Pancreas (tissue), 10 donors: ENCODE results near the gene PDK2. TPM values are rescaled to one million over a fixed set of nuclear protein-coding genes. Genes with fewer than 3 reads are reported as not detected.

Source experiments
- ATAC-seq, 4 donors: fragments of 200-7000 bp; cut with Tn5 transposase; one replicate each; pipeline versions ENCODE4 v1.8.0 to v1.9.1; 2020; ENCODE audit warnings: mild to moderate bottlenecking in 4 of 4, moderate library complexity in 4 of 4
- DNase-seq, 6 donors: peaks; one replicate each; pipeline ENCODE4 v3.0.0-alpha.2; 2020
- FAIRE-seq: peaks from 2 replicates; lab custom pipeline; 2012; peaks lifted over from hg19 to GRCh38; lab: Jason Lieb, UNC
- H3K27ac ChIP-seq, 4 donors: fragments of 200-600 bp; sonication (generic); 1 replicate in 3 of 4; 2 replicates in 1 of 4; pipeline versions ENCODE4 v1.5.0 to v1.8.0; 2020
- H3K27me3 ChIP-seq, 4 donors: fragments of 200-600 bp; one replicate each; pipeline ENCODE4 v1.8.0; 2021
- H3K36me3 ChIP-seq, 3 donors: fragments of 200-600 bp; sonication (generic) in 1 of 3; one replicate each; pipeline versions ENCODE4 v1.5.0 to v1.8.0; 2020 to 2021
- H3K4me1 ChIP-seq, 3 donors: fragments of 200-600 bp; one replicate each; pipeline ENCODE4 v1.8.0; 2021
- H3K4me3 ChIP-seq, 4 donors: fragments of 200-600 bp; sonication (generic) in 2 of 4; one replicate each; pipeline versions ENCODE4 v1.5.0 to v1.8.0; 2020 to 2021
- H3K9me3 ChIP-seq, 4 donors: fragments of 200-600 bp; one replicate each; pipeline ENCODE4 v1.8.0; 2021
- CTCF ChIP-seq, 4 donors: fragments of 200-600 bp; sonication (generic) in 3 of 4; IDR thresholded peaks; one replicate each; pipeline versions ENCODE4 v1.5.0 to v1.8.0; 2021; ENCODE audit warnings: antibody characterized with exemption in 4 of 4
- WGBS, 2 donors: extraction: QIAGEN DNeasy Blood & Tissue Kit; methylation state at CpG; one replicate each; pipeline ENCODE4 v1.1.7; 2013; 5-methylcytosine and 5-hydroxymethylcytosine counted together
- intact Hi-C, 3 donors: fragments of 100-400 bp; cut with DNase I; formaldehyde crosslinking; loops; one replicate each; pipeline versions ENCODE4 v1.11.1 to v1.14.2; 2022
- polyA plus RNA-seq, 2 donors: library from polyadenylated mRNA; stranded (reverse); fragments of 200-250 nt; gene quantifications; one replicate each; pipeline ENCODE4 v1.2.3, GENCODE V29; 2013
- total RNA-seq, 6 donors: library from RNA; stranded (reverse); fragmentation: NEBNext Ultra II Directional in 4 of 6; extraction: Animal tissue kit (Norgen Biotek cat#: 25700) in 4 of 6; gene quantifications; one replicate each; pipeline versions ENCODE4 v1.2.1 to v1.2.4, GENCODE V29; 2021 to 2023
- donor health status: healthy with polysubstance abuse.
- donor health status: DM: no; HTN: no; CAD: no; lungs with moderate emphysema.
- donor health status: DM: no; HTN: no; CAD: no.
- donor health status: control.
- donor health status: control.
- donor health status: Bipolar disorder and iron deficiency.
- donor health status: DM: yes; HTN: yes; CAD: no.
- donor health status: DM: no; HTN: no; CAD: no.
- donor health status: DM: no; HTN: no; CAD: no.
- donor health status: DM: yes; HTN: yes; CAD: no.

Gene PDK2
- total and polyA plus RNA-seq, 8 donors, result 15.3 to 50.0 (median 29.1) TPM

GRCh38 chr17:50087246-50087911 is 7.8 kb upstream of the PDK2 start:
- Histone ChIP-seq H3K27me3 (no peaks in the 10 kb centered on the region), H3K27ac (no peak overlapping the region), H3K4me3 (no peak overlapping the region), H3K4me1 (no peaks in the 10 kb centered on the region), H3K36me3 (peaks cover 0 to 8% (median 0%) of the 10 kb centered on the region in 3 donors), H3K9me3 (no peaks in the 10 kb centered on the region)
- intact Hi-C loops, result loop anchor here in 1 of 3 donors (5.0 kb wide), 1 partner anchor 60 kb away; no protein-coding TSS in a partner anchor
- 40 to 42% methylated on average over 10 of the region's 10 CpGs for WGBS, 2 donors
- peak; percentile 90 to 98 (median 93) for TF ChIP-seq CTCF (IDR thresholded peaks at IDR 0.05)
- FAIRE-seq (no peak), DNase-seq (peak in 5 of 6 donors; percentile 55 to 88 (median 81)), ATAC-seq (peak; percentile 69 to 93 (median 86))

DNA sequence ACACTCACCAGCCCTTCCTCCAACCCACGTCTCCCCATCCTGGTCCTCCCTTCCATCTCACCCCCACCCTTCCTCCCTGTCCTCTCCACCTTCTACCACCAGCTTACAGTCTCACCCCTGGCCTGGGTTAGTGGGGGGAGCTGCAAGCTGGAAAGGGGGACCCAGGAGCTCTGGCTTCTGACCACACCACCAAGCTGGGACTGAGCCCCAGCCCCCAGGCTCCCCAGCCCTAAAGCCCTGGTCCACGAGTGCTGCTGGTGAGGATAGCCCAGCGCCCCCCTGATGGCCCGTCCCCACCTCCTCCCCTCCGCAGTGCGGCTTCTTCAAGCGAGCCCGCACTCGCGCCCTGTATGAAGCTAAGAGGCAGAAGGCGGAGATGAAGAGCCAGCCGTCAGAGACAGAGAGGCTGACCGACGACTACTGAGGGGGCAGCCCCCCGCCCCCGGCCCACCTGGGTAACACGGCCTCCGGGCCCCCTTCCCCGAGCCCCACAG is 7.2 kb upstream of the PDK2 start:
- no peak overlapping the region for H3K4me3 ChIP-seq
- ATAC-seq, result peak in 2 of 4 donors; percentile 7 to 13
- no peak for FAIRE-seq

GRCh38 chr17:50088952-50089825 is 6.0 kb upstream of the PDK2 start:
- ATAC-seq (no peak), DNase-seq (no peak), FAIRE-seq (no peak)
- H3K9me3 ChIP-seq, result no peaks in the 10 kb centered on the region
- H3K27ac ChIP-seq, result no peak overlapping the region
- TF ChIP-seq CTCF (IDR thresholded peaks at IDR 0.05), result no peak
- no peak overlapping the region for H3K4me3 ChIP-seq
- intact Hi-C loops, result loop anchor here in 2 of 3 donors (2.0 to 5.0 kb wide), 2 partner anchors 62 kb away; no protein-coding TSS in a partner anchor
- H3K27me3 ChIP-seq, result no peaks in the 10 kb centered on the region
- WGBS, 2 donors, result 84 to 89% methylated on average over 25 of the region's 25 CpGs
- peaks cover 0 to 3% (median 0%) of the 10 kb centered on the region in 3 donors for H3K4me1 ChIP-seq
- H3K36me3 ChIP-seq, result peaks cover 0 to 3% (median 0%) of the 10 kb centered on the region in 3 donors

More for the DNA sequence above, 7.2 kb upstream of the PDK2 start:
- WGBS, 2 donors, result 82 to 89% methylated on average over 19 of the region's 19 CpGs
- Histone ChIP-seq H3K27ac (no peak overlapping the region), H3K9me3 (no peaks in the 10 kb centered on the region), H3K36me3 (peaks cover 0 to 4% (median 0%) of the 10 kb centered on the region in 3 donors), H3K4me1 (no peaks in the 10 kb centered on the region), H3K27me3 (no peaks in the 10 kb centered on the region)
- TF ChIP-seq CTCF (IDR thresholded peaks at IDR 0.05), result no peak
- intact Hi-C loops, result loop anchor here in 2 of 3 donors (2.0 to 5.0 kb wide), 2 partner anchors 61 kb away; no protein-coding TSS in a partner anchor
- no peak for DNase-seq

DNA sequence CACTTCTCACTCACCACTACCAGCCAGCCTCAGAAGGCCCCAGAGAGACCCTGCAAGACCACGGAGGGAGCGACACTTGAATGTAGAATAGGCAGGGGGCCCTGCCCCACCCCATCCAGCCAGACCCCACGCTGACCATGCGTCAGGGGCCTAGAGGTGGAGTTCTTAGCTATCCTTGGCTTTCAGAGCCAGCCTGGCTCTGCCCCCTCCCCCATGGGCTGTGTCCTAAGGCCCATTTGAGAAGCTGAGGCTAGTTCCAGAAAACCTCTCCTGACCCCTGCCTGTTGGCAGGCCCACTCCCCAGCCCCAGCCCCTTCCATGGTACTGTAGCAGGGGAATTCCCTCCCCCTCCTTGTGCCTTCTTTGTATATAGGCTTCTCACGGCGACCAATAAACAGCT is 5.1 kb upstream of the PDK2 start:
- no peak for FAIRE-seq
- WGBS, 2 donors, result 79 to 85% methylated on average over 6 of the region's 6 CpGs
- Histone ChIP-seq H3K27me3 (no peaks in the 10 kb centered on the region), H3K27ac (no peak overlapping the region), H3K4me1 (peaks cover 0 to 3% (median 0%) of the 10 kb centered on the region in 3 donors), H3K4me3 (no peak overlapping the region), H3K9me3 (no peaks in the 10 kb centered on the region), H3K36me3 (peaks cover 0 to 3% (median 0%) of the 10 kb centered on the region in 3 donors)
- ATAC-seq, result no peak
- no peak for TF ChIP-seq CTCF (IDR thresholded peaks at IDR 0.05)
- no peak for DNase-seq
- intact Hi-C loops, result no loop called here
